ENCODE measurements around the gene PROZ.

- TF ChIP-seq, protein P1, sequence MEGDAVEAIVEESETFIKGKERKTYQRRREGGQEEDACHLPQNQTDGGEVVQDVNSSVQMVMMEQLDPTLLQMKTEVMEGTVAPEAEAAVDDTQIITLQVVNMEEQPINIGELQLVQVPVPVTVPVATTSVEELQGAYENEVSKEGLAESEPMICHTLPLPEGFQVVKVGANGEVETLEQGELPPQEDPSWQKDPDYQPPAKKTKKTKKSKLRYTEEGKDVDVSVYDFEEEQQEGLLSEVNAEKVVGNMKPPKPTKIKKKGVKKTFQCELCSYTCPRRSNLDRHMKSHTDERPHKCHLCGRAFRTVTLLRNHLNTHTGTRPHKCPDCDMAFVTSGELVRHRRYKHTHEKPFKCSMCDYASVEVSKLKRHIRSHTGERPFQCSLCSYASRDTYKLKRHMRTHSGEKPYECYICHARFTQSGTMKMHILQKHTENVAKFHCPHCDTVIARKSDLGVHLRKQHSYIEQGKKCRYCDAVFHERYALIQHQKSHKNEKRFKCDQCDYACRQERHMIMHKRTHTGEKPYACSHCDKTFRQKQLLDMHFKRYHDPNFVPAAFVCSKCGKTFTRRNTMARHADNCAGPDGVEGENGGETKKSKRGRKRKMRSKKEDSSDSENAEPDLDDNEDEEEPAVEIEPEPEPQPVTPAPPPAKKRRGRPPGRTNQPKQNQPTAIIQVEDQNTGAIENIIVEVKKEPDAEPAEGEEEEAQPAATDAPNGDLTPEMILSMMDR (tag by site-specific recombination; IDR thresholded peaks at IDR 0.05), result no peak
- TF ChIP-seq ZNF544 (tag by site-specific recombination; IDR thresholded peaks at IDR 0.05) (no peak), PBX3 (CRISPR knock-in tag; IDR thresholded peaks at IDR 0.05) (no peak), ZNF549 (tag by site-specific recombination; IDR thresholded peaks at IDR 0.05) (no peak), ZNF155 (tag by site-specific recombination; IDR thresholded peaks at IDR 0.05) (no peak), TSHZ1 (tag by site-specific recombination; IDR thresholded peaks at IDR 0.05; ENCODE audit: borderline replicate concordance) (no peak), GLI4 (tag by site-specific recombination; IDR thresholded peaks at IDR 0.05) (no peak), ZNF239 (tag by site-specific recombination; IDR thresholded peaks at IDR 0.05) (no peak), ZNF76 (tag by site-specific recombination; IDR thresholded peaks at IDR 0.05; ENCODE audit: borderline replicate concordance, low read depth) (no peak), ZFP3 (tag by site-specific recombination; IDR thresholded peaks at IDR 0.05; ENCODE audit: low read depth) (no peak), BCL11A (tag by site-specific recombination; IDR thresholded peaks at IDR 0.05; ENCODE audit: low read depth) (no peak), ZNF324 (tag by site-specific recombination; IDR thresholded peaks at IDR 0.05) (no peak), ZNF585B (tag by site-specific recombination; IDR thresholded peaks at IDR 0.05) (no peak)
- TF ChIP-seq, protein P2, sequence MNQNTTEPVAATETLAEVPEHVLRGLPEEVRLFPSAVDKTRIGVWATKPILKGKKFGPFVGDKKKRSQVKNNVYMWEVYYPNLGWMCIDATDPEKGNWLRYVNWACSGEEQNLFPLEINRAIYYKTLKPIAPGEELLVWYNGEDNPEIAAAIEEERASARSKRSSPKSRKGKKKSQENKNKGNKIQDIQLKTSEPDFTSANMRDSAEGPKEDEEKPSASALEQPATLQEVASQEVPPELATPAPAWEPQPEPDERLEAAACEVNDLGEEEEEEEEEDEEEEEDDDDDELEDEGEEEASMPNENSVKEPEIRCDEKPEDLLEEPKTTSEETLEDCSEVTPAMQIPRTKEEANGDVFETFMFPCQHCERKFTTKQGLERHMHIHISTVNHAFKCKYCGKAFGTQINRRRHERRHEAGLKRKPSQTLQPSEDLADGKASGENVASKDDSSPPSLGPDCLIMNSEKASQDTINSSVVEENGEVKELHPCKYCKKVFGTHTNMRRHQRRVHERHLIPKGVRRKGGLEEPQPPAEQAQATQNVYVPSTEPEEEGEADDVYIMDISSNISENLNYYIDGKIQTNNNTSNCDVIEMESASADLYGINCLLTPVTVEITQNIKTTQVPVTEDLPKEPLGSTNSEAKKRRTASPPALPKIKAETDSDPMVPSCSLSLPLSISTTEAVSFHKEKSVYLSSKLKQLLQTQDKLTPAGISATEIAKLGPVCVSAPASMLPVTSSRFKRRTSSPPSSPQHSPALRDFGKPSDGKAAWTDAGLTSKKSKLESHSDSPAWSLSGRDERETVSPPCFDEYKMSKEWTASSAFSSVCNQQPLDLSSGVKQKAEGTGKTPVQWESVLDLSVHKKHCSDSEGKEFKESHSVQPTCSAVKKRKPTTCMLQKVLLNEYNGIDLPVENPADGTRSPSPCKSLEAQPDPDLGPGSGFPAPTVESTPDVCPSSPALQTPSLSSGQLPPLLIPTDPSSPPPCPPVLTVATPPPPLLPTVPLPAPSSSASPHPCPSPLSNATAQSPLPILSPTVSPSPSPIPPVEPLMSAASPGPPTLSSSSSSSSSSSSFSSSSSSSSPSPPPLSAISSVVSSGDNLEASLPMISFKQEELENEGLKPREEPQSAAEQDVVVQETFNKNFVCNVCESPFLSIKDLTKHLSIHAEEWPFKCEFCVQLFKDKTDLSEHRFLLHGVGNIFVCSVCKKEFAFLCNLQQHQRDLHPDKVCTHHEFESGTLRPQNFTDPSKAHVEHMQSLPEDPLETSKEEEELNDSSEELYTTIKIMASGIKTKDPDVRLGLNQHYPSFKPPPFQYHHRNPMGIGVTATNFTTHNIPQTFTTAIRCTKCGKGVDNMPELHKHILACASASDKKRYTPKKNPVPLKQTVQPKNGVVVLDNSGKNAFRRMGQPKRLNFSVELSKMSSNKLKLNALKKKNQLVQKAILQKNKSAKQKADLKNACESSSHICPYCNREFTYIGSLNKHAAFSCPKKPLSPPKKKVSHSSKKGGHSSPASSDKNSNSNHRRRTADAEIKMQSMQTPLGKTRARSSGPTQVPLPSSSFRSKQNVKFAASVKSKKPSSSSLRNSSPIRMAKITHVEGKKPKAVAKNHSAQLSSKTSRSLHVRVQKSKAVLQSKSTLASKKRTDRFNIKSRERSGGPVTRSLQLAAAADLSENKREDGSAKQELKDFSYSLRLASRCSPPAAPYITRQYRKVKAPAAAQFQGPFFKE (tag by site-specific recombination; IDR thresholded peaks at IDR 0.05; ENCODE audit: borderline replicate concordance), result no peak
Observed at GRCh38 chr13:113167155-113167554, 8.7 kb downstream of the PROZ start.
